Vagina (tissue), 2 donors: ENCODE data around the gene NIT1.

ENCODE experiments used
- POLR2A ChIP-seq, 2 donors: fragments of 450-650 bp; IDR thresholded peaks; one replicate each; pipeline ENCODE4 v1.6.1; 2017; ENCODE audit warnings: antibody characterized with exemption in 2 of 2, mild to moderate bottlenecking in 2 of 2, moderate library complexity in 2 of 2
- POLR2AphosphoS5 ChIP-seq, 2 donors: sonication (generic); formaldehyde crosslinking; IDR thresholded peaks; one replicate each; pipeline ENCODE4 v1.9.0; 2017; ENCODE audit warnings: antibody characterized with exemption in 2 of 2, mild to moderate bottlenecking in 2 of 2, low read depth in 1 of 2; ENCODE audit not compliant: insufficient read depth in 1 of 2
- TF ChIP-seq, protein P1 (sequence below), 3 experiments: fragments of 450-650 bp in 2 of 3; fragments of 200-600 bp in 1 of 3; sonication (generic) in 1 of 3; IDR thresholded peaks; one replicate each; pipeline ENCODE4 v1.5.1; 2017 to 2019; ENCODE audit warnings: antibody characterized with exemption in 3 of 3, mild to moderate bottlenecking in 2 of 3, moderate library complexity in 2 of 3

DNA sequence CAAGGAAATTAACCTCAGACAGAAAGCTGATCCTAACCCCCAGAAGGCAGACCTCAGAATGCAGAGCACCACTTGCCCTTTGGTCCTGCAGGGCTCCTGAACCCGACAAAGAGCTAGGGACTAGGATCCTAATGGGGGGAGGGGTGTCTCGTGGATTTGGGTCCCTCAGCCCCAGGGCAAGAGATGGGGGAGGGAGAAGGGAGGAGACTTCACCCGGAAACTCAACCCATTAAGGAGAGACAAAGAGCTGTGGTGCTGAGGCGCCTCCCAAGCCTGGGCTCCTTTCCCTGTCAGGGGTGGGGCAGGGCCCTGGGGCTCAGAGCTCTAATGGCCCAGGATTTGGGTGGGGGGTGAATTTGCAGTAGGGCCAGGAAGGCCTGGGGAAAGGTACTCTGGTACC is 31.4 kb upstream of the NIT1 start:
- TF ChIP-seq, protein P1, sequence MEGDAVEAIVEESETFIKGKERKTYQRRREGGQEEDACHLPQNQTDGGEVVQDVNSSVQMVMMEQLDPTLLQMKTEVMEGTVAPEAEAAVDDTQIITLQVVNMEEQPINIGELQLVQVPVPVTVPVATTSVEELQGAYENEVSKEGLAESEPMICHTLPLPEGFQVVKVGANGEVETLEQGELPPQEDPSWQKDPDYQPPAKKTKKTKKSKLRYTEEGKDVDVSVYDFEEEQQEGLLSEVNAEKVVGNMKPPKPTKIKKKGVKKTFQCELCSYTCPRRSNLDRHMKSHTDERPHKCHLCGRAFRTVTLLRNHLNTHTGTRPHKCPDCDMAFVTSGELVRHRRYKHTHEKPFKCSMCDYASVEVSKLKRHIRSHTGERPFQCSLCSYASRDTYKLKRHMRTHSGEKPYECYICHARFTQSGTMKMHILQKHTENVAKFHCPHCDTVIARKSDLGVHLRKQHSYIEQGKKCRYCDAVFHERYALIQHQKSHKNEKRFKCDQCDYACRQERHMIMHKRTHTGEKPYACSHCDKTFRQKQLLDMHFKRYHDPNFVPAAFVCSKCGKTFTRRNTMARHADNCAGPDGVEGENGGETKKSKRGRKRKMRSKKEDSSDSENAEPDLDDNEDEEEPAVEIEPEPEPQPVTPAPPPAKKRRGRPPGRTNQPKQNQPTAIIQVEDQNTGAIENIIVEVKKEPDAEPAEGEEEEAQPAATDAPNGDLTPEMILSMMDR (IDR thresholded peaks at IDR 0.05): no peak
- TF ChIP-seq POLR2A (IDR thresholded peaks at IDR 0.05): no peak
- no peak for TF ChIP-seq POLR2AphosphoS5 (IDR thresholded peaks at IDR 0.05; ENCODE audit: insufficient read depth in 1 of 2, low read depth in 1 of 2)
